Kasumi-1 (cell line): ENCODE results near the gene OR4B1.
"Not testable (repeated sequence)": the region's sequence is repeated elsewhere in the genome, so short reads cannot be mapped to it uniquely, and the experiment has no call there.

ENCODE experiments used
- DNase-seq, 2 experiments: peaks; one replicate each; lab custom pipeline; 2025; lab: John Stamatoyannopoulos, UW

Gene OR4B1

GRCh38 chr11:48216510-48216909 lies at the start of gene OR4B1:
Gene OR4B1, plus strand, starts transcription at chr11:48216810. Its CDS starts 0 bp downstream, at chr11:48216810.
- DNase-seq: no peak

- DNase-seq: no peak
Observed at GRCh38 chr11:48167380-48167779, 49.2 kb upstream of the OR4B1 start.

DNA sequence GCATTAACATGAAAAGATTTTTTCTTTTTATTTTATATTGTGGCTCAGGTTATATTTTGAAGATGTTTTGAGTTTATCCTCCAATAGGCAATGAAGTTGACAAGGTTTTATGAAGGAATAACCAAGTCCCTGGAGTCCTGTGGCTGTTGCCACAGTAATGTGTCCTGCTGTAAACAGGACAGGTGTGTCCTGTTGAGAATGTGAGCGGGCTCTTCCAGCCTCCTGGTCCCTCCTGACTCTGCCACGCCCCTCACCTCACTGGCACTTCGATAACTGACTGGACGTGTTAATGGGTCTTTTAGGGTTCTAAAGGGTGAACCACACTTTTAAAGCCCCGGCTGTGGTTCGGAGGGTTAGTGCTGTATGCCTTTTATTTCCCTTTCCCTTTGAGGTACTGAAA lies 47.8 kb upstream of the OR4B1 start:
- no peak for DNase-seq

DNA sequence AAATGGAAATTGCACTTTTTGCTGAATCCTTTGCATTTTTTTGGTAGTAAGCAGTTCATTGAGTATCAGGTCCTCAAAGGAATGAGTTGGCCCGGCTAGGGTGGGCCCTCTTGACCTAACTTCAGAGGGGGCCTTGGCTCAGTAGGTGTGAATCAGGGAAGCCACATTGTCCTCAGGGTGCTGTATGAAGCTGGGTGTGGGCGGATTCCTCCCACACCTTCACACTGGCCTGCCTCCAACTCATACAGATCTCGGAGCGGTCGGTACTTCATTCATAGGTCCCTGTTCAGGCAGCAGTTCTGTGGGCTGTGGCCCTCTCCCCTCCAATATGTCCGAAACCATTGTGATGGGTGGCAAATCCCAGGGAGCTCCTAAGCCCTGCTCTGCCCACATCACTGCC lies 47.4 kb upstream of the OR4B1 start:
- no peak for DNase-seq

- no peak for DNase-seq
Observed at GRCh38 chr11:48169717-48170116, 46.9 kb upstream of the OR4B1 start.

DNA sequence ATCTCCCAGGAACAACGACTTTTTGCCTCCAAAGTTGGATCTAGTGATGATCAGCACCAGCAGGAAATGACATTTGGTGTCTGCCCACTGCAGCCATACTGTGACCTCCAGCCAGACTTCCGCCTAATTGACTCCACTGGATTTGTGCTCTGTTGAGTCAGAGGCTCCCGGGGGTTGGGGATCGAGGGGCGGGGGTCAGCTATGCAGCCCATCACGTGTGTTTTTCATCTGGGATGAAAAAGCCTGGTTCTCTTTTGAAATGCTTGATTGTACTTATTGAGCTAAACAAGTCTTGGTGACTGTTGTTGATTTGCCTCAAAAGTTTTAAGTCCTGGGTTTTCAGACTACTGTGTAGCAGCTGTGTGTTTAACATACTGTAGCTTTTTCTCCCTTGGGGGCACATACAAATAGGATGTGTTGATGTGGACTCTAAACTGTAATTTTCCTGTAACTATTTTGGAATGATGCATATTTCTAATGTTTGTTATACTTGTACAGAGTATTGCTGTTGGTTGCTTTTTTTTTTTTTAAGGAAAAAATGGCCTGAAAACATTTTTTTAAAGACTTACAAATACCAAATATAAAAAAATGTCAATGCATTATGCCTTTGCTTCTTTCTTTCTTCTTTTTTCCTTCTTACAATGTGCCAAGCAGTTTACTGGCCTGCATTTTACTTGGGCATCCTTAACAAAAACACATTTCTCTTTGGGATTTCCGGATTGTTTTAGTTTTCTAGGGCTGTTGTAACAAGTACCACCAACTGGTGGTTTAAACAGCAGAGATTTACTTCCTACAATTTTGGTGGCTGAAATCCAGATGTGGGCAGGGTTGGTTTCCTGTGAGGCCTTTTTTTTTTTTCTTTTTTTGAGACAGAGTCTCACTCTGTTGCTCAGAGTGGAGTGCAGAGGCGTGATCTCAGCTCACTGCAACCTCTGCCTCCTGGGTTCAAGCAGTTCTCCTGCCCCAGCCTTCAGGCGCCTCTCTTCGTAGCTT lies 46.1 kb upstream of the OR4B1 start:
- DNase-seq: peak; percentile 34 to 35

DNA sequence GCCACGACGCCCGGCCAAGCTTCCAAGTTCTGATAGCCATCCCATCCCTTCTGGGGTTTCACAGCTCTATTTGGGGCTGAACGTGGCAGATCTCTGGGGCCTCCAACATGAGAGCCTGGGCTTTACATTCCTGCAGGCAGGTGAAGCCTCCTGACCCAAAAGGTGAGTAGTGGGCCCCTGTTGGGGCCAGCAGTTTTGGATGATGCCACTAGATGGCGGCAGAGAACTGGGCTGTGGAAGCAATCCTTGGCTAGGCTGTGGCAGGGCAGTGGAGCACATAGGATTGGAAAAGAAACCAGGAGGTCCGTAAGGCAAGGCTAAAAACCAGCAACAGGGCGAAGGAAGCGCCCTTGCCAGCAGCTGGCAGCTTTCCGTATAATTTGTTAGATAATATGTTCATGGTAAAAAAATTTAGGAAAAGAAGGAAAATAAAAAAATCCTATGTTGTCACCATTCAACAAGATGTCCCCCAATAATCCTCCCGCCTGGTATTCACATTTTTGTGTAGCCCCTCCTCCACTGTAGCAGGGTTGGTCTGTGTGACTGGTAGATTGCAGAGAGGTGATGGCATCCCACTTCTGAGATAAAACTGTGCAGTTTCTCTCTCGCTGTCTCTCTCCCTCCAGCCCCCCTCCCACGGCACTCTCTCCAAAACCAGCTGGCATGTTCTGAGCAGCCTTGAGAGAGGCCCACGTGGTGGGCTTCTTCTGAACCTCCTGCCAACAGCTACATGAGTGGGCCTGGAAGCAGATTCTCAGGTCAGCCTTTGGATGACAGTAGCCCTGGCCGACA lies 43.6 kb upstream of the OR4B1 start:
- DNase-seq: peak; percentile 56

DNA sequence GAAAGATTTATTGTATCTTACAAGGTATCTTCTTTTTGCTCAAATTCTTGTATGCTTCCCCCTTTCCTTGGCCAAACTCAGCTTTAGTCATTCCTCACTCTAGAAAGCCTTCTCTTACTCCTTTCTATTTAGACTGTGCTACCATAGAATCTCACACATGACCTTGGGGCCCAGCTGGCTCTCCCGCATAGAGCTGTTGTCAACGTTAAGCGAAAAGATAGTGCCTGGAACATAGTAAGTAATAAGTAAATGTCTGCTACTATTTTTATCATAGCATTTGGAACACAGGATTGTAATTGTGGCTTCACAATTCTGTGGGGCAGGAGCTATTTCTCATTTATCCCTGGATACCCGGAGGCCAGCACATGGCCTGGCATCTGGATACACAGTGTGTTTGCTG lies 38.9 kb upstream of the OR4B1 start:
- DNase-seq: no peak

- DNase-seq: no peak
Observed at GRCh38 chr11:48180627-48181026, 36.0 kb upstream of the OR4B1 start.

DNA sequence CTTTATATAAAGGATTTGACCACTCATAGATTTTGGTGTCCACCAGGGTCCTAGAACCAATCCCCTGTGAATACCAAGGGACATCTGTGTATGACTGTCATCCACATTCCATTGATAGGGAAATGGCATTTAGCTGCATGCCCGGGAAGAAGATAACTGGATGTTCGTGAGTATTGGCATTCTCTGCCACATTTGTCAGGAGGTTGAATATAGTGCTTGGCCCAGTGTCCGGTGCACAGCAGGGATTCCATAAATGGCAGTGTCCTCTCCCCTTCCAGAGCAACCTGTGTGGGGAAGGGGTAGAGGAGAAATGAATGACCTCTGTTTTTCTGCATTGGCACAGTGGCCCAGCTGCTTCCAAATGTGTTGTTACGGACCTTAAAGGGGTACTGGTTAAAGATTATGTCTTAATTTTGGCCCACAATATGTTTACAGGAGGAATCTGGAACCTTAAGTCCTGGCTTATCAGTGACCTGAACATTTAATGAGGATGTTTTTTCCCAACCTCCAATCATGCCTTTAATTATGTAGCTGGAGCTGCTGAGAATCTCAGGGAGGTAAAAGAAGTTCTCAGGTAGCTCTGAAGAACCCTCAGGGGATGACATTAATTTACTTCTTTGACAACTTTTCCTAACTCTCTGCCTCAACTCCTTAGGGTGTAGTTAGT lies 33.6 kb upstream of the OR4B1 start:
- DNase-seq: no peak

GRCh38 chr11:48184452-48184851 lies 32.2 kb upstream of the OR4B1 start:
- DNase-seq: no peak

DNA sequence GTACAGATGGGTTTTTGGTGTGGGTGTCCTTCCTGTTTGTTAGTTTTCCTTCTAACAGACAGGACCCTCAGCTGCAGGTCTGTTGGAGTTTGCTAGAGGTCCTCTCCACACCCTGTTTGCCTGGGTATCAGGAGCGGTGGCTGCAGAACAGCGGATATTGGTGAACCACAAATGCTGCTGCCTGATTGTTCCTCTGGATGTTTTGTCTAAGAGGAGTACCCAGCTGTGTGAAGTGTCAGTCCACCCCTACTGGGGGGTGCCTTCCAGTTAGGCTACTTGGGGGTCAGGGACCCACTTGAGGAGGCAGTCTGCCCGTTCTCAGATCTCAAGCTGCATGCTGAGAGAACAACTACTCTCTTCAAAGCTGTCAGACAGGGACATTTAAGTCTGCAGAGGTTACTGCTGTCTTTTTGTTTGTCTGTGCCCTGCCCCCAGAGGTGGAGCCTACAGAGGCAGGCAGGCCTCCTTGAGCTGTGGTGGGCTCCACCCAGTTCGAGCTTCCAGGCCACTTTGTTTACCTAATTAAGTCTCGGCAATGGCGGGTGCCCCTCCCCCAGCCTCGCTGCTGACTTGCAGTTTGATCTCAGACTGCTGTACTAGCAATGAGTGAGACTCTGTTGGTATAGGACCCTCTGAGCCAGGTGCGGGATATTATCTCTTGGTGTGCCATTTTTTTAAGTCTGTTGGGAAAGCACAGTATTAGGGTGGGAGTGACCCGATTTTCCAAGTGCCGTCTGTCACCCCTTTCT lies 25.5 kb upstream of the OR4B1 start:
- DNase-seq: not testable (repeated sequence)

DNA sequence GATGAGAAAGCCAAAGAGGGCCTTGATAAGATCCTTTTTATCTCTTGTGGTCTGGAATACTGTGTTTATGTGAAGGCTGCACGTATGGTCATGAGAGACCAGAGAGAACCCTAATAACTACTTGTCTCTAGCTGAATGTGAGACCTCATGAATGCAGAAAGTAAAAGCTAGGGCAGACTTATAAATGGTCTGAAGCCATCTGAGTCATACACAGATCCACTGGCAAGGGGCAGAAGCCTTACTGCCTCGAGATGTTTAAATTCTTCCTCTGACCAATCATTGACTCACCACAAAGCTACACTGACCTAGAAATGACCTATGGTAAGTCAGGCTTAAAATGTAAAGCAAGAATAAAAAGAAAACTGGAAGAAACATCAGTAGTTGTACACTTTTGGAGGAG lies 22.7 kb upstream of the OR4B1 start:
- no peak for DNase-seq

DNA sequence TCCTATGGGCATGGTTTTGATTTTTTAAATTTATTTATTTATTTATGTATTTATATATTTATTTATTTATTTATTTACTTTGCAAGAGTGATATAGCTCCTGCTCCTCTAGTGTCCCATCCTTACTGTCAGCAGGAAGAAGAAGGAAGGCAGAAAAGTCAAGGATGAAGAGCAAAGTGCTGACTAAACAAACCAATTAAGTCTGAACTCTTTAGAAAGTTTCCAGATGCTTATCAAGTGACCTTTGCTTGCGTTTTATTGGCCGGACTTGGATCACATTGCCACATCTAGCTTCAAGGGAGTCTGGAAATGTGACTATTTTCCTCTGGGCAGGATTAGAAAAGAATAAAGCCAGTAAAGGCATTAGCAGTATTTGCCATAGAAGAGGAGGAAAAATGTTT lies 8.7 kb upstream of the OR4B1 start:
- DNase-seq: no peak

DNA sequence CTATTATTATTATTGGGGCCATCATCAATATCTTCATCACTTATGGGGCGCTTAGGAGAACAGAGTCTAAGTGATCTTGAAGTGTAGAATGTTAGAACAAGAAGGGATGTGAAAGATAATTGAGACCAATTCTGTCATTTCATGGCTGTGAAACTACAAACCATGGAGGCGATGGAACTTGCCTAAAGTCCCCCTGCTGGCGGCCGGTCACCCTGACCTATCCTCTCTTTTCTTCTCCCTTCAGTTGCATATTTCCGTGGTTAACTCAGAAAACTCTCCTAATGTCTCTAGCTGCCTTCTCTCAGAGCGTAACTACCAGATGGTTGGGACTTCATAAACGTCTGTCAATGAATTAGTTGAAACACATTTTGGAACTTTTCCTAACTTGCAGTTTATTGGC lies 6.6 kb upstream of the OR4B1 start:
- DNase-seq: no peak

GRCh38 chr11:48228761-48229160 lies 12.2 kb downstream of the OR4B1 start:
- no peak for DNase-seq

DNA sequence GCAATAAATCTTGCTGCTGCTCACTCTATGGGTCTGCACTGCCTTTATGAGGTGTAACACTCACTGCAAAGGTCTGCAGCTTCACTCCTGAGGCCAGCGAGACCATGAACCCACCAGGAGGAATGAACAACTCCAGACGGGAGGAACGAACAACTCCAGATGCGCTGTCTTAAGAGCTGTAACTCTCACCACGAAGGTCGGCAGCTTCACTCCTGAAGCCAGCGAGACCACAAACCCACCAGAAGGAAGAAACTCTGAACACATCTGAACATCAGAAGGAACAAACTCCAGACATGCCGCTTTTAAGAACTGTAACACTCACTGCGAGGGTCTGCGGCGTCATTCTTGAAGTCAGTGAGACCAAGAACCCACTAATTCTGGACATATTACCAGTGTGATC lies 13.4 kb downstream of the OR4B1 start:
- DNase-seq: not testable (repeated sequence)

DNA sequence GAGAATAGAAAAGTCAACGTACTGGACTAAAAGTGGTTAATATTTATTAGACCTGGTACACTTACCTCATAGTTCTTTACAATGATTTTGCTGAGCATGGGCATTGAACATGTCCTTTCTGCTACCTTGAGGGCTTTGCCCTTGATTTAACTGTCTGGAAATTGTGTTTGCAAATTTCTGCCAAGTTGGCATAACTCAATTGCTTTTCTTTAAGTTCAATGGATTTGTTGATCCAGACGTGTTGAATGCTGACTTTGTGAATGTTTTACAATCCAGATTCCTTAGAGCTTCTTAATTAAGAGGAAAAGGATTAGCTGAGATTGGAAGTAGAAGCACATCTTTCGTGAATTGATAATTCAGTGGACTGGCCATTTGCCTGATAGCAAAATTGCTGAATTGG lies 21.1 kb downstream of the OR4B1 start:
- no peak for DNase-seq

DNA sequence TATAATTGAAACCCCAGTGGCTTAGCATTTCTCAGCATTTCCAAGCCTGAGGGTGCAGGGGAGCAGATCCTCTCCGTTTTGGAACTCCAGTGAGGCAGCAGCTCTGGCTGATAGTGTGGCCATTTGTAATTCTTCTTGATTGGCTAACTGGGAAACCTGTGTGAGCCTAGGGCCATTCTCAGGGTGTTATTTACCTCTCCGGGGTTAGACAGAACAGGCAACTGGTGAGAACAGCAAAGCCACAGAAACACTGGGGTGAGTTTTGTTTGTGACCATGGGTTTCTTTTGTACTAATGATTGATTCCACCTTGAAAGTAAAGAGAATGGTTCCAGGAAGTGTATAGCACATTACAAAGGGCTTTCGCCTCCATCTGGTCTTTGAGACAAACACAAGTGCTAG lies 25.9 kb downstream of the OR4B1 start:
- DNase-seq: no peak

GRCh38 chr11:48244804-48245203 lies 28.2 kb downstream of the OR4B1 start, which contains the start of gene OR4X2:
Gene OR4X2, plus strand, starts transcription at chr11:48245104. Its CDS starts 0 bp downstream, at chr11:48245104.
- DNase-seq: no peak

DNA sequence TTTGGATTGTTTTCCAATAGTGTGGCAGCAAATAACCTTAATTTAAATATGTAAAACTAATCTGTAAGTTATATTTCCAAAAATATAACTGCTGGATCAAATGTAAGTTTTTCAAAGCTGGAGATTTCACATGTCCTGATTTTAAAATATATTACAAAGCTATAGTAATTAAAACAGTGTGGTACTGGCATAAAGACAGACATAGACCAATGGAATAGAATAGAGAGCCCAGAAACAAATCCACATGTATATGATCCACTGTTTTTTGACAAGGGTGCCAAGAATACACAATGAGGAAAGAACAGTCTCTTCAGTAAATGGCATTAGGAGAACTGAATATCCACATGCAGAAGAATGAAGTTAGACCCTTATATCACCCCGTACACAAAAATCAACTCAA lies 32.3 kb downstream of the OR4B1 start:
- DNase-seq: no peak

DNA sequence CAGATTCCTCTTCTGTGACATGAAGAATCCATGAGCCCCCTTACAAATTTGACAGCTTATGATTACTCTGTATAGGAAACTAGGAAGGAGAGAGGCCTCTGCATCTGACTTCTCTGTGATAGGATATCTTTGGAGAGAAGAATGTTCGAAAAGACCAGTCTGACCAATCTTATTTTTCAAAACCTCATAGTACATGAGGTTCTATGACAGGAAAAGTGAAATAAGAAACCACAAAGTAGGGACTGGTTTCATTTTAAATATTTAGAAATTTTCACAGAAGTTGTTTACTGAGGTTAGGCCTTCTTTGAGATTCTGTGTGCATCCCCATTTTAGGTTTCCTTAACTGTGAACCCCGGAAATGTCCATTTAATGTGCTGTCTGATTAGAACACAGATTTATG lies 45.0 kb downstream of the OR4B1 start:
- no peak for DNase-seq
